COLO668 (cell line): ENCODE data around the gene VSTM2L.

Source experiments
- DNase-seq: peaks from one replicate; lab custom pipeline; 2025; ENCODE audit not compliant: unreplicated experiment; lab: John Stamatoyannopoulos, UW

Gene VSTM2L

GRCh38 chr20:37917461-37917860 lies 14.5 kb downstream of the VSTM2L start:
- no peak for DNase-seq

- DNase-seq = no peak
These were observed 15.1 kb downstream of the VSTM2L start for GRCh38 chr20:37918035-37918434.

GRCh38 chr20:37919389-37920040 lies 16.6 kb downstream of the VSTM2L start:
- DNase-seq = no peak

- DNase-seq = peak; percentile 54
These were observed 17.3 kb downstream of the VSTM2L start for GRCh38 chr20:37920270-37920669.

GRCh38 chr20:37920679-37921322 lies 17.9 kb downstream of the VSTM2L start:
- DNase-seq = no peak

GRCh38 chr20:37921341-37921929 lies 18.5 kb downstream of the VSTM2L start:
- DNase-seq = no peak

GRCh38 chr20:37922016-37922415 lies 19.1 kb downstream of the VSTM2L start:
- DNase-seq = no peak

- DNase-seq = no peak
These were observed 22.6 kb downstream of the VSTM2L start for GRCh38 chr20:37925265-37926165.

- DNase-seq = no peak
These were observed 23.7 kb downstream of the VSTM2L start for GRCh38 chr20:37926612-37927011.

GRCh38 chr20:37927410-37928095 lies 24.6 kb downstream of the VSTM2L start:
- no peak for DNase-seq

- no peak for DNase-seq
These were observed 26.2 kb downstream of the VSTM2L start for GRCh38 chr20:37928996-37929682.

- no peak for DNase-seq
These were observed 26.7 kb downstream of the VSTM2L start for GRCh38 chr20:37929683-37930014.

GRCh38 chr20:37931153-37931922 lies 28.4 kb downstream of the VSTM2L start:
- no peak for DNase-seq

GRCh38 chr20:37932074-37932473 lies 29.1 kb downstream of the VSTM2L start:
- no peak for DNase-seq

- no peak for DNase-seq
These were observed 30.0 kb downstream of the VSTM2L start for GRCh38 chr20:37932919-37933318.

GRCh38 chr20:37933786-37934633 lies 31.1 kb downstream of the VSTM2L start:
- DNase-seq = no peak

GRCh38 chr20:37934634-37935375 lies 31.9 kb downstream of the VSTM2L start:
- DNase-seq = no peak

GRCh38 chr20:37935435-37935834 lies 32.5 kb downstream of the VSTM2L start:
- DNase-seq = no peak
